Caco-2 (cell line): ENCODE data around the gene RBM4. TPM values are rescaled to one million over a fixed set of nuclear protein-coding genes. Genes with fewer than 3 reads are reported as not detected.
A peak's percentile ranks its signal among the peaks of the same experiment; 100 is the strongest.

Source experiments
- BruUV-seq: library from RNA; stranded (reverse); fragments of 400-500 nt; replicated peaks from 2 replicates; lab custom pipeline; 2021; lab: Mats Ljungman, UMichigan
- CTCF ChIA-PET: fragments of 300-600 bp; sonication (Branson Sonifier 250); formaldehyde crosslinking; loops from one replicate; lab custom pipeline; 2022; ENCODE audit warnings: antibody characterized with exemption; lab: Charles Lee
- POLR2A ChIA-PET: fragments of 300-600 bp; sonication (Branson Sonifier 250); formaldehyde crosslinking; loops from one replicate; lab custom pipeline; 2022; ENCODE audit warnings: antibody characterized with exemption; lab: Charles Lee
- DNase-seq, 2 experiments: peaks; one replicate each; pipeline versions ENCODE4 v3.0.0 to v3.0.0-alpha.2; 2020 to 2022
- H3K27me3 ChIP-seq: replicated peaks from 2 replicates; pipeline ENCODE4 v1.6.0; 2011; ENCODE audit warnings: low read length; ENCODE audit not compliant: control insufficient read depth, insufficient read depth
- H3K36me3 ChIP-seq: 2 replicates; pipeline ENCODE4 v1.5.1; 2011; ENCODE audit warnings: low read length; ENCODE audit not compliant: control insufficient read depth, insufficient read depth
- H3K4me1 ChIP-seq: fragments of 250-450 bp; sonication (Bioruptor Pico); 2 replicates; pipeline ENCODE4 v1.5.1; 2020; ENCODE audit warnings: mild to moderate bottlenecking
- H3K4me3 ChIP-seq: 2 replicates; pipeline ENCODE4 v1.5.1; 2011; ENCODE audit warnings: low read depth, mild to moderate bottlenecking, control low read depth, low read length
- H3K9me3 ChIP-seq: fragments of 250-450 bp; sonication (Bioruptor Pico); 2 replicates; pipeline ENCODE4 v1.5.1; 2020; ENCODE audit warnings: mild to moderate bottlenecking, moderate library complexity
- H3K27ac Mint-ChIP-seq: one replicate; pipeline ENCODE4 v1.8.0; 2022; ENCODE audit warnings: mixed read lengths; ENCODE audit not compliant: unreplicated experiment
- H3K27me3 Mint-ChIP-seq: one replicate; pipeline ENCODE4 v1.8.0; 2022; ENCODE audit warnings: mixed read lengths; ENCODE audit not compliant: insufficient read depth, unreplicated experiment
- H3K36me3 Mint-ChIP-seq: one replicate; pipeline ENCODE4 v1.8.0; 2022; ENCODE audit warnings: mild to moderate bottlenecking, mixed read lengths; ENCODE audit not compliant: insufficient read depth, unreplicated experiment
- H3K4me1 Mint-ChIP-seq: one replicate; pipeline ENCODE4 v1.8.0; 2022; ENCODE audit warnings: low read depth, mixed read lengths; ENCODE audit not compliant: unreplicated experiment
- H3K4me3 Mint-ChIP-seq: one replicate; pipeline ENCODE4 v1.8.0; 2022; ENCODE audit warnings: mild to moderate bottlenecking, moderate library complexity, mixed read lengths; ENCODE audit not compliant: unreplicated experiment
- H3K9me3 Mint-ChIP-seq: one replicate; pipeline ENCODE4 v1.8.0; 2022; ENCODE audit warnings: mixed read lengths; ENCODE audit not compliant: unreplicated experiment
- CTCF ChIP-seq, 2 experiments: fragments of 200-600 bp in 1 of 2; IDR thresholded peaks; 1 replicate in 1 of 2; 2 replicates in 1 of 2; pipeline versions ENCODE4 v1.5.1 to v1.8.0; 2011 to 2022; ENCODE audit warnings: antibody characterized with exemption in 1 of 2, control low read depth in 1 of 2, inconsistent platforms in 1 of 2, low read depth in 1 of 2, low read length in 1 of 2, mild to moderate bottlenecking in 1 of 2, moderate library complexity in 1 of 2; ENCODE audit not compliant: insufficient read depth in 1 of 2, severe bottlenecking in 1 of 2, unreplicated experiment in 1 of 2
- intact Hi-C: fragments of 100-400 bp; cut with micrococcal nuclease; formaldehyde crosslinking; loops from one replicate; pipeline ENCODE4 v1.10.0; 2022; ENCODE audit not compliant: unreplicated experiment
- total RNA-seq: library from RNA; stranded (reverse); gene quantifications from 2 replicates; pipeline ENCODE4 v1.2.3, GENCODE V29; 2022

RBM4 gene
- total RNA-seq, 1 experiment from 2014 or later, result 257 TPM

DNA sequence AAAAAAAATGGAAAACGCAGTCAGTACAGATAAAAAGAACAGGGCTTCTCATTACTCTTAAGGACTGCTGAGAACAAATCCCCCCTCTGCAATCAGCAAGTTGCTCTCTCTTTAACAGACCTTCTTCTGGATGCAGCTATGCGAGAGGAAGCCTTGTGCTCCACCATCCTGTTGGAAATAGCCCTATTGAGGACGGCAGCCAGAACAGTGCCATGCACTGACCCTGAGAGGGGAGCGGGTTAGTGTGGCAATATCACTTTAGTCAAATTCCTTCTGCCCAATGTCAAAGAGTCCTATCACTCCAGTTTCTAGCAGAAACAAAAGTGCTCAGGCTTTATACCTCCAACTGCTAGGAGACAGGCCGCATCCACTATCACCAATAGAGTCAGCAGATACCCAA, 32.3 kb downstream of the RBM4 start:
- ChIA-PET CTCF (no interaction called here), POLR2A (no interaction called here)
- peaks cover 89% of the 10 kb centered on the region for H3K36me3 Mint-ChIP-seq
- no peak for DNase-seq
- BruUV-seq, result no TSS peak
- intact Hi-C loops, result no loop called here
- H3K27ac Mint-ChIP-seq, result no peak overlapping the region
- Histone ChIP-seq H3K4me3 (no peak overlapping the region), H3K4me1 (peaks cover 10% of the 10 kb centered on the region), H3K9me3 (no peaks in the 10 kb centered on the region), H3K36me3 (peaks cover 5% of the 10 kb centered on the region; the same call in 1 of the 2 replicates), H3K27me3 (no peaks in the 10 kb centered on the region)
- H3K27me3 Mint-ChIP-seq, result no peaks in the 10 kb centered on the region
- H3K4me1 Mint-ChIP-seq, result peaks cover 9% of the 10 kb centered on the region
- no peak for TF ChIP-seq CTCF (IDR thresholded peaks at IDR 0.05; ENCODE audit: insufficient read depth in 1 of 2, low read depth in 1 of 2, low read length in 1 of 2, severe bottlenecking in 1 of 2, unreplicated experiment in 1 of 2)
- no peaks in the 10 kb centered on the region for H3K9me3 Mint-ChIP-seq
- H3K4me3 Mint-ChIP-seq, result no peak overlapping the region

GRCh38 chr11:66674964-66675602, 36.6 kb downstream of the RBM4 start:
- Mint-ChIP-seq H3K27ac (no peak overlapping the region), H3K4me1 (peaks cover 16% of the 10 kb centered on the region), H3K9me3 (no peaks in the 10 kb centered on the region), H3K27me3 (no peaks in the 10 kb centered on the region), H3K36me3 (peaks cover 77% of the 10 kb centered on the region), H3K4me3 (peak overlapping the region; percentile 5)
- ChIA-PET CTCF (interaction anchor here (0.5 kb wide), 1 partner anchor 211 kb away, joined by 4 read pairs; no protein-coding TSS in a partner anchor), POLR2A (interaction anchor here (1.4 kb wide), 1 partner anchor 37 kb away, joined by 7 read pairs; the partner anchor contains the start of gene RBM4)
- no peak overlapping the region for H3K4me3 ChIP-seq
- H3K4me1 ChIP-seq, result peaks cover 21% of the 10 kb centered on the region
- DNase-seq, result no peak
- no peaks in the 10 kb centered on the region for H3K27me3 ChIP-seq
- intact Hi-C loops, result loop anchor here (5.0 kb wide), 1 partner anchor 157 kb away; no protein-coding TSS in a partner anchor
- H3K9me3 ChIP-seq, result no peaks in the 10 kb centered on the region
- no TSS peak for BruUV-seq
- TF ChIP-seq CTCF (IDR thresholded peaks at IDR 0.05; ENCODE audit: insufficient read depth in 1 of 2, low read depth in 1 of 2, low read length in 1 of 2, severe bottlenecking in 1 of 2, unreplicated experiment in 1 of 2), result no peak
- peaks cover 4% of the 10 kb centered on the region; the same call in 1 of the 2 replicates for H3K36me3 ChIP-seq

DNA sequence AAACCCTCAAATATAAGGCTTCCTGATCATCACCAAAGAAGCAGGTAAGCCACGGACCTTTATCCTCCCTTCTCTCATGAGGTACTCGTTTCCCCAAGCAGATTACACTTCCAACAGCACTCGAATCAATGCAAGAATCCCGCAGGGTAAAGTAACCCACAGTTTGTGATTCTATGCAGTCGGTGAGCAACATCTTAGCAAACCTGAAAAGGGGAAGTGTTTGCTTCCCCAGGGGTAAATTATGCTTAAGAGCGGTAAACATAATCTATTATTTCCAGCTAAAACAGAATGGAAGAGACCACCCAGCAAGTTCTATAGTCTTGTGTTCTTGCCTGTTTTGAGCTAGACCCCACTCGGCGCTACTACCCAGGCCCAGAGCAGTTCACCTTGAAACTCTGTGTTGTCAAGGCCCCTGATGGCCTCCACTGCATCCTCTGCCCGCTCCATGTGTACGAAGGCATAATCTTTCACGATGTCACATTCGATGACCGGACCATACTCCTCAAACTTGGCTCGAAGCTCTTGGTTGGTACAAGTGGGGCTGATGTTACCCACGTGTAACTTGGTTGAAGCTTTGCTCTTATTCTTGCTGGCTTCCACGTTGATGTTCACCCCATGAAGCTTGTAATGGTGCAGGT, 37.9 kb downstream of the RBM4 start:
- POLR2A ChIA-PET, result interaction anchor here (2.4 to 2.8 kb wide), 6 partner anchors 17 to 238 kb away, joined by 12 to 62 read pairs (median 30); partner anchors contain the start of genes DPP3, MRPL11, RBM14 and RBM4
- Histone ChIP-seq H3K36me3 (peaks cover 4% of the 10 kb centered on the region; the same call in 1 of the 2 replicates), H3K4me3 (peak overlapping the region; percentile 71), H3K27me3 (no peaks in the 10 kb centered on the region), H3K4me1 (peaks cover 21% of the 10 kb centered on the region), H3K9me3 (no peaks in the 10 kb centered on the region)
- intact Hi-C loops, result loop anchor here (5.0 kb wide), 1 partner anchor 156 kb away; no protein-coding TSS in a partner anchor
- H3K4me1 Mint-ChIP-seq, result peaks cover 16% of the 10 kb centered on the region
- DNase-seq, result no peak
- peak overlapping the region; percentile 98 for H3K27ac Mint-ChIP-seq
- TF ChIP-seq CTCF (IDR thresholded peaks at IDR 0.05; ENCODE audit: insufficient read depth in 1 of 2, low read depth in 1 of 2, low read length in 1 of 2, severe bottlenecking in 1 of 2, unreplicated experiment in 1 of 2), result no peak
- no peaks in the 10 kb centered on the region for H3K9me3 Mint-ChIP-seq
- H3K4me3 Mint-ChIP-seq, result peak overlapping the region; percentile 94
- H3K27me3 Mint-ChIP-seq, result no peaks in the 10 kb centered on the region
- BruUV-seq, result TSS peak; percentile 36
- H3K36me3 Mint-ChIP-seq, result peaks cover 64% of the 10 kb centered on the region
- CTCF ChIA-PET, result interaction anchor here (2.4 to 2.6 kb wide), 3 partner anchors 10 to 84 kb away, joined by 6 to 32 read pairs (median 14); partner anchors contain the start of genes CCDC87, CCS and RBM4
